GM12892 (cell line): ENCODE measurements around the gene NUB1.

Source experiments
- POLR2A ChIP-seq: IDR thresholded peaks from 2 replicates; pipeline ENCODE4 v1.6.1; 2011; ENCODE audit warnings: low read depth, low read length, control low read depth
- POLR2AphosphoS5 ChIP-seq: IDR thresholded peaks from 2 replicates; pipeline ENCODE4 v1.6.1; 2011; ENCODE audit warnings: low read depth, low read length, control low read depth
- TAF1 ChIP-seq: IDR thresholded peaks from 2 replicates; pipeline ENCODE4 v1.6.1; 2011; ENCODE audit warnings: low read depth, mild to moderate bottlenecking, control low read depth, low read length, borderline replicate concordance

- TF ChIP-seq POLR2A (no peak), POLR2AphosphoS5 (no peak), TAF1 (no peak)
Measured at GRCh38 chr7:151416941-151417315, 75.3 kb downstream of the NUB1 start.
